Transverse colon (tissue), 3 donors: Measurements from ENCODE around the gene MRPS18B.
A peak's percentile ranks its signal among the peaks of the same experiment; 100 is the strongest.

ENCODE experiments used
- CTCF ChIP-seq, 5 experiments: fragments of 200-600 bp in 3 of 5; fragments of 450-650 bp in 2 of 5; sonication (generic) in 3 of 5; IDR thresholded peaks; 1 replicate in 2 of 5; 2 replicates in 3 of 5; pipeline ENCODE4 v1.5.1; 2016 to 2017; ENCODE audit warnings: antibody characterized with exemption in 5 of 5, inconsistent platforms in 3 of 5, mild to moderate bottlenecking in 2 of 5, moderate library complexity in 1 of 5
- EP300 ChIP-seq: sonication (generic); formaldehyde crosslinking; IDR thresholded peaks from one replicate; pipeline ENCODE4 v1.6.1; 2017; ENCODE audit warnings: antibody characterized with exemption, low read depth

DNA sequence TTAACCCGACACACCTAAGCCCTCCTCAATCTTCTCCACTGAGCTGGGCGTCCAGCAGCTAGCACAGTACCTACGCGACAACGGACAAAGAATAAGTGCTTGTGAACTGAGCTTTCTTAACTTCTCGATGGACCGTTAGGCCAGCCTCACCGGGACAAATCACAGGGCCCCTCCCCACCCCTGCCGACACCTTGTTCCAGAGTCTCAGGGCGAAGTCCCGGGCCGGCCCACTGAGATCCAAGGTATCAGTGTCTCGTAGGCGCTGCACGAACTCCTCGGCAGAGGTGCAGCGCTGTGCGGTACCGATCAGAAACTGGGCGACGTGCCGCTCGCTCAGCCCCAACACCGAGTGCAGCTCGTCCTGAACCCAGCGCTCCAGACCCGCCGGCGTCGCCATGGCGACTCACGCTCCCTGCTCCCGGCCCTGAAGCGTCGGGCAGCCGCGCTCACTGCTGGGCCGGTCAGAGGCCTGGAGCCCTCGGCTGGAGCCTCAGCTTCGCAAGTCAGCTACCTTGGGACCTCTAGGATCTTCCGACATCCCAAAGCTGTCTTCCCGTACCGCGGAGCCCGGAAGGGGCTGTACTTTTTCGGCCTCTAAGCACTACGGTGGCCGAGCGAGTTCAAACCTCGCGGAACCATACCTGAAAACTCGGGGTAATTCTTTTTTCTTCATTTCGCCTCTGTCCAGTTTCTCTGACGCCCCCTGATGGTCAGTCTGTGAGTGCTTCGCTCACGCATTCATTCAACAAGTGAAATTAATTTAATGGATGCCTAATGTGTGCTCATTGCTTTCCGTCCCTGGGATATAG is 55.0 kb downstream of the MRPS18B start, which contains the start of gene DHX16:
- TF ChIP-seq EP300 (no peak), CTCF (IDR thresholded peaks at IDR 0.05) (peak; percentile 79 to 94 (median 88))
